Activated effector memory CD4-positive, alpha-beta T cell treated with Interleukin-2 at 50 U/mL for 16 hours (primary cell): ENCODE results near the gene ACAN.

Experiments
- DNase-seq: peaks from one replicate; pipeline ENCODE4 v3.0.0-alpha.2; 2020

ACAN gene

GRCh38 chr15:88880944-88881740, 77.9 kb downstream of the ACAN start:
- DNase-seq, result no peak

DNA sequence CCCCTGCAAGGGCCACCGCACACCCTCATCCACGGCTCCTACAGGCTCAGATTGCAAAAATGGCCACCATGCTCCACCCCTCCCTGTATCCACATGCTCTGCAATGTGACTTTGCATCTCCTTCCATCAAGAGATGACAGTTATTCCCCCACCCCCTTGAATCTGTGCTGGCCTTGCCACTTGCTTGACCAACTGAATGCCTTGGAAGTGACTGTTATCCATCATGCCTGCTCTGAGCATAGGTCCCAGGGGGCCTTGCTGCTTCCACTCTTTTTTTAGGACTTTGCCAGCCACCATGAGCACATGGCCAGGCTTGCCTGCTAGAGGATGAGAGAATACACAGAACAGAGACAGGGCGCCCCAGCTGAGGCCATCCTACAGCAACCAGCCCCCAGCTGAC, 78.5 kb downstream of the ACAN start:
- no peak for DNase-seq

- no peak for DNase-seq
Measured at GRCh38 chr15:88882785-88883184, 79.5 kb downstream of the ACAN start.

GRCh38 chr15:88887068-88887580, 83.9 kb downstream of the ACAN start:
- no peak for DNase-seq

DNA sequence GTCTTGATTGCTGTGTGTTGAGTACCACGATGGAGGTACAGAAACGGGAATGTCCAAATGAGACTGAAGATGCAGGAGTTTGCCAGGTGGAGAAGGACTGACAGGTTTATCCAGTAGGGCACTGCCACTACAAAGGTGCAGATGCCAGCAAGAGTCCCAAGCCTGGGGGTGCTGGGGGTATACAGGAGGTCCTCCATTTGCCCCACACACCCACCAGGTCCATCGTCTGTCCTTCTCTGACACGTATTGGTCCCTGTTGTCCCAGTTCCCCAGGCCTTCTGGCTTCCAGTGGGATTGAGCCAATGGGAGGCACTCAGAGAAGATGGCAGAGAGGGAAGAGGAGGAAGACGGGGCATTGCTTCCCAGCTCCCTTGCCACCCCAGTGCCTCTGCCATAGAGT, 85.5 kb downstream of the ACAN start:
- no peak for DNase-seq

DNA sequence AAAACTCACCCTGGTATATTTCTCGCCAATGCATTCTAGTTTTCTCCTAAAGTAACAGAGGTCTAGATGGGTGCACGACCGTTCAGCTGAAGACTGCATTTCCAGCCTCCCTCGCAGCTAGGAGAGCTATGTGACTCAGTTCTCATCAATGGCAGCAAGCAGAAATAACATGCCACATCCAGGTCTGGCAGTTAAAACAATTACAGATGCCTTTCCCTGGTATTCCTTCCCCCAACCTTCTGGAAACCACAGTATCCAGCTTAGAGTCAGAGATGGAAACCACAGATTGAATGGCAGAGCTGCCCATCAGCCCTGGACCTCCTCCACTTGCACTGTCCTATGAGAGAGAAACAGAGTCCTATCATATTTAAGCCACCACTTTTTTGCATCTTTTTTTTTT, 87.3 kb downstream of the ACAN start:
- no peak for DNase-seq

DNA sequence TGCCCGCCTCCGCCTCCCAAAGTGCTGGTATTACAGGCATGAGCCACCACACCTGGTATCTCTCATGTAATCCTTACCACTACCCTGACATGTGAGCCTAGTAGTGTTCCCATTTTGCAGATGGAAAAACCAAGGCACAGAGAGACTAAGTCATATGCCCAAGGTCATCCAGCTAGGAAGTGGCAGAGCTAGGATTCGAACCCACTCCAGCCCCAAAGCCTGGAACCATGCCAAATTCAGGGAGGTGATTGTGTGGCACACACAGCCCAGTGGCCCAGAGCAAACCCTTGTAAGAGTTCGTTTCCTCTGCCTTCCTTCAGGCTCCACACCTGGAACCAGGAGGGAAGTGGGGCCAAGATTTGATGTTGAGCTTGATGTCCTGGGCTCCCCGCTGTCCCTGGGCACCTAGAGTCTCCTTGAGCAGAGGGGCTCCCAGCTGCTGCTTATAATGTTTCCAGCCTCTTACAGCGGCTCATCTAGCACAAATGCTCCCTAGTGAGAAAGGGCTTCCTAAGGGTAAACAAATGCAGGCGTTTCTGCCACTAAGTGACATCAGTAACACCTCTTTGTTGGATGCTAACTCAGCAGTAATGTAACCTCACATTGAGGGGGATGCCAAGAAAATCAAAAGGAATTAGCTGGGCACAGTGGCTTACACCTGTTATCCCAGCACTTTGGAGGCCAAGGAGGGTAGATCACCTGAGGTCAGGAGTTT, 88.5 kb downstream of the ACAN start:
- DNase-seq, result no peak

DNA sequence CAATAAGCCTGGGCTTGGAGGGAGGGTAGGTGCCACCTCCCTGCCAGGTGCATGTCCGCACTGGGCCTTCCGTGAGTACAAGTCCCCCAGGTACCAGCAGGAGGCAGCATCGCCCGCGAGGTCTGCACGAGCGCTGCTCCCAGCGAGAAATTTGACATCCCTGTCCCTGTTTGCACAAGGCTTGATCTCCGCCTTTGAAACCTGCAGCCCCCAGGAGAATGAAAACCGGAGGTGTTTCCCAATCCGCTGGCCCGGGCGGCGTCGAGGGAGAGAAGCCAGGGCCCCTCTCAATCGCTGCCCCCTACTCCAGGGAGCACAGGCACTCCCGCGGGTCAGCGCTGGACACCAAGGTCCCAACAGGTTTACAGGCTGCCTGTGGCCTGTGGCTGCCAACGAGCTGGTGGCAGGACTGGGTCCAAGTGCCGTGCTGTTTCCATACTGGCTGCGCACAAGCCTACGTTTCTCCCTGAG, 91.1 kb downstream of the ACAN start:
- DNase-seq, result peak; percentile 80

GRCh38 chr15:88894819-88895767, 91.9 kb downstream of the ACAN start, which contains the start of gene HAPLN3:
Gene HAPLN3 (minus strand): TSS chr15:88895544. CDS start chr15:88887298, 8,246 bp downstream.
- DNase-seq, result peak; percentile 42

DNA sequence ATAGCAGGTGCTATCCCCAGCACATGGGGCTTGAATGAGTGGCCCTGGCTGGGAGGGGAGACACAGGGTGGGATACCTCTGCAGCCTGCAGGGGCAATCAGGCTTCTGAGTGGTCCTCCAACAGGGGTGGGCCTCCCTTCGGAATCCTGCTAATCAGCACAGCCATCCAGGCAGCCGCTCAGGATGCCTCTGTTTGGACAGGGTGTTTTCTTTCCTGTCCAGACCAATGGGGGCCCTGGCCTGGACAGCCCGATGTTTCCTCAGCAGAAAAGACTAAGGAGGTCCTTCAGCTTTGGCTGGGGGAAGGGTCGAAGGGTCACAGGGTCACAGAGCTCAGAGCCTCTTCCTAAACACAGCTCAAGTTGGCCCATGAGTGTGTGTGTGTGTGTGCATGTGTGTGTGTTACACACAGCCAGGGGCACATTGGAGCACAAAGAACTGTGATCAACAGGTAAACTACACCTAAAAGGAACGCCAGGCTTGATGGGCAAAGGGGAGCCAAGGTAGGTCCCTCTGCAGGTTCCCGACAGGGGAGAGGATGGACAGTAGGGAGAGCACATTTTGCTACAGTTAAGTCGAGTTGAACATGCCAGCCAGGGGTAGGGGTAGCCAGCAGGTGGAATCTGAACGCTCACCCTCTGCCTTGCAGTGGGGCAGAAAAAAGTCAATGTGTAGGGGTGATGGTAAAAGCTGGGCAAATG, 93.2 kb downstream of the ACAN start:
- DNase-seq, result no peak

DNA sequence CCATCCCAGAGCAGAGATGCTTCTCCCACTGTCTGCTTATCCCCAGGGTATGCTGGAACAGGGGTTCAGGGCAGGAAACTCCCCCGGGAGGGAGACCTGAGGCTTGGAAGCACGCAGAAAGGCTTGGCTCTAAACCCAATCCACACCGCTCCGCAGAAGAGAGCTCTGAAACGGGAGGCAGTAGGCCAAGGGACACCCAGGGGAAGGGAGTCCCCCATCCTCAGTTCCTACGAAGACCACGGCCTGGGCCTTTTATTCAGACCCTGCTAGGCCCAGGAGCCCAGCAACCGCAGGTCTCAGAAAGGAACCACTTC, 93.9 kb downstream of the ACAN start:
- no peak for DNase-seq

DNA sequence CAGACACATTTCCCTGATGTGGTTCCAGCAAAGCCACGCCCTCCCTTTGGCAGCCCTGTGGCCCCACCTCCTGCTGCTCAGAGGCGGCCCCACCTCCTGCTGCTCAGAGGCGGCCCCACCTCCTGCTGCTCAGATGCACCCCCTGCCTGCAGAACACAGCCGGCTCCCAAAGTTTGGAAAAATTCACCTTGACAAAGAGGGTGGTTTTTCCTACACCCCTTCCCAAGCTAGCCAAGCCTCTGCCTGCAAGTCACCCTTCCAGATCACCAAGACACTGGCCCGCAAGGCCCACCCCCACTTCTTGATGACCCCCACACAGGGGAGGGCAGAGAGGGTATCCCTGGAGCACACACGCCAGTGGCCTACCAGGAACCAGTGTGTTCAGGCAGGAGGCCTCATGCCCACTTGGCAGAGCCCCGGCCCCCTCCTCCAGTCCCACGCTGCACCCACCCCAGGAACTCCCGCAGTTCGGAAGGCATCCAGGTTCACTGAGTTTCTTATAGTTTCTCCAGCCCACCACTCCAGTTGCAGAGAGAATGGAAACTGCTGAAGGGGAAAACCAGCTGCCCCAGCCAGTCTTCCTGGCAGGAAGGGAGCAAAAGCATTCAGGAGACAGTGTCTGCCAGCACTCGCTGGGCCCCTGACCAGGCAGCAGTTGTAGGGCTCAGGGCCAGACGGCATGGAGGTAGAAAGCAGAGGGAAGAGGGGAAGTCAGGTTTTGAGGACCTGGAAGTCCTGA, 94.4 kb downstream of the ACAN start:
- DNase-seq, result peak; percentile 78

GRCh38 chr15:88898736-88899135, 95.5 kb downstream of the ACAN start:
- DNase-seq, result no peak

DNA sequence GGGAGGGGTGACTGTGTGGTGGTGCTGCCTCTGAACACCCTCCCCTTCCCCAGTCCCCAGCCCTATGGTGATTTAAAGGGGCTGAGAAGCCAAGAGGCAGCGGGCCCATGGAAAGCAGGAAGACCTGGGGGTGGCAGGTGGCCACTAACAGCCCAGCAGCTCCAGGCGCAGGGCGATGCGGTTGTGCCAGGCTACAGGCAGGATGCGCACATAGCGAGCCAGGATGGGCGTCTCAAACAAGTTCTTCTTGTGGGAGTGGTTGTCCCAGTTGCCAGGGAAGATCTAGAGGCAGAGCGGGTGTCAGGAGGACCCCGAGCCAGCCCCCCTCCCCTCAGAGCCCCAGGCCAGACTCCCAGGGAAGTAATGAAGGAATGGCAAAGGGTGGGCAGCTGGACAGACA, 96.0 kb downstream of the ACAN start:
- DNase-seq, result no peak

DNA sequence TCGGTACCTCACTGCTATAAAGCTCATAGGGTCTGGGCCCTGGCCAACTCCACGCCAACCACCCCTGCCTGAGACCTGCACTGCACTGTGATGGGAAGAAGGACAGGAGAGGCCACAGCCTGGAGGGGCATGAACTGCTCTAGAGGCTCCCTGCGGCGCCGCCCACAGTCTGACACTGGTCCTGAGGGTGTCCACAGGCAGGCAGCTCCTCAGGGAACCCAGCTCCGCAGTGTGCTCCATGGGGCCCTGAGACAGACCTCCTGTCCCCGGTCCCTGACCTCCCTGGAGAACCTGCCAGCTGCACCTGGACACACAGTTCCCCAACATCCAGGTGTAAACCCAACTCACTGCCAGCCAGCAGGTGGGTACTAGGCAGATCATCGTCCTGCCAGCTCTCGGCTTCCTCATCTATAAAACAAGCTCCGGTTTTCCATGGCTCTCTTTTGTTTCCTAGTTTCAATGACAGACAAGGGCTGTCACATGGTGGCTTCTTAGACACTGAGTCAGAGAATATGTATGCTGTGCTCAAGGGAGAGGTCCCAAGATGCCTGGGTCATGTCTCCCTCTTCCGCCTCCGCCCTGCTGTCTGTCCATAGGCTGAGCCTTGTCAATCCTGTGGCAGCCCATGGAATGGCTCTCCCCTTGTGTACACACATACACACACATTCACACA, 97.2 kb downstream of the ACAN start:
- DNase-seq, result no peak

GRCh38 chr15:88900982-88901418, 97.8 kb downstream of the ACAN start:
- DNase-seq, result no peak

DNA sequence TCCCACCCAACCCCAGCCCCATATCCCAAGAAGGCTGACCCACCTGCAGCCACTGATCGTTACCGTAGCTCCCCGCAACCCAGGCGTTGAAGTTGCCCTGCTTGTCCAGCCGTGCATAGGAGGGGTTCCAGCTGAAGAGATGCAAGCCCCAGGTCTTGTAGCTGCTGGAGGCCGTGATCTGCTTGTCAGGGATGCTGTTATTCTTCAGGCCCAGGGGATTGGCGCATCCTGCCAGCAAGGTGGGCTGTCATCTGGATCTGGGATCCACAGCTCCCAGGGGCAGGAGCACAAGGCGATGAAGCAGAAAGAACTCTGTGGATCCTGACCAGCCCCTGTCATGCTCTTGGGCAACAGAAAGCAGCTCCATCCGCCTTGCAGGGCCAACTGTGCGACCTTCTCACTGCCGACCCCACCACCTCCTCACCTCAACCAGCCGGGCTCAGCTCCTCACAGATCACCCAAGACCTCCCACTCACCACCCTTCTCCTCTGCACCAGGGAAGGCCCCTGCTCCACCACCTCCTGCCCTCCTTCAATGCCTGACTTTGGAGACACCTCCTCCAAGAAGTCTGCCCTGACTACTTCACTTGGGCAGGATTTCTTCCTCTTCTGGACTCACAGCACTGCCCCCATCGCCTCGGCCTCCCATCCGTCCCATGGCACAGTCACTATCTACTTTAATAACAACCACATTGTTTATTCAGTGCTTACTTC, 98.4 kb downstream of the ACAN start:
- no peak for DNase-seq

DNA sequence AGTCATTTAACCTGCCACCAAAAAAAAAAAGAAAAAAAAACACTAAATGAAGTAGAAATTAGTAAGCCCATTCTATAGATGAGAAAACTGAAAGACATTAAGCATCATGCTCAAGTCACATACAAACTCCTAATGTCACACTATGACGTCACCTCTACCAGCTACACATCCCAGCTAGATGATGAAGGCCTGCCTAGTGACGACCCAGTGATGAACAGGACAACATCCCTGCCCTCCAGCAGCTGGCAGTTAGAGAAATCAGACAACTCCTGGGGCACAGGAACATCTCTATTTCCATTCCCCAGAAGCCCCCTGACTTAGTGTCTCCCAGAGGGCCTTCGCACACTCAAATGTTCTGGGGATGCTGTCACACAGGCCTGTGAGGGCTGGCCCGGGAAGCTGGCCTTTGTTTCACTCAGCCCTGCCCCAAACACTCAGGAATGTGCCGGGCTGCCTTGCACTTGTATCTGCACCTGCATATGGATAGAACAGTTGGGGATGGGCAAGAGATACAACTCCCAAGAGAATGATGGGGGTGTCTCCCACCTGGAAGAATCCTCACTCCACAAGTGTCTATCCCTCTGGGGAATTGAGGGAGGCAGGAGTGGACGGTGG, 99.1 kb downstream of the ACAN start:
- no peak for DNase-seq

GRCh38 chr15:88902846-88903245, 99.6 kb downstream of the ACAN start:
- no peak for DNase-seq

GRCh38 chr15:88904257-88904623, 101.0 kb downstream of the ACAN start:
- no peak for DNase-seq
